Neural cell (in vitro differentiated cells): Measurements from ENCODE around the gene HPSE2. TPM values are rescaled to one million over a fixed set of nuclear protein-coding genes. Genes with fewer than 3 reads are reported as not detected.

ENCODE experiments used
- H2AFZ ChIP-seq: fragments of 200-600, 300-800 bp; sonication (generic), shearing (Covaris generic); 2 replicates; pipeline ENCODE4 v1.6.0; 2014; ENCODE audit warnings: low read depth, mild to moderate bottlenecking, antibody characterized with exemption, low read length, moderate library complexity
- H3F3A ChIP-seq: fragments of 200-600 bp; shearing (Covaris generic); 2 replicates; pipeline ENCODE4 v1.6.1; 2016; ENCODE audit warnings: mild to moderate bottlenecking, moderate library complexity, mixed read lengths, antibody characterized with exemption, low read length; ENCODE audit not compliant: insufficient read depth, poor library complexity, severe bottlenecking
- H3K27ac ChIP-seq: fragments of 200-600, 300-800 bp; sonication (generic), shearing (Covaris generic); 2 replicates; pipeline ENCODE4 v1.5.1; 2014; ENCODE audit warnings: mild to moderate bottlenecking, low read length, moderate library complexity
- H3K27me3 ChIP-seq: fragments of 300-800, 200-600 bp; sonication (generic), shearing (Covaris generic); 2 replicates; pipeline ENCODE4 v1.6.0; 2014; ENCODE audit warnings: mild to moderate bottlenecking, low read depth, low read length, moderate library complexity; ENCODE audit not compliant: insufficient read depth
- H3K36me3 ChIP-seq: fragments of 300-800, 200-600 bp; sonication (generic), shearing (Covaris generic); 2 replicates; pipeline ENCODE4 v1.5.1; 2014; ENCODE audit warnings: mild to moderate bottlenecking, antibody characterized with exemption, low read length, moderate library complexity; ENCODE audit not compliant: insufficient read depth
- H3K4me2 ChIP-seq: fragments of 300-800, 200-600 bp; sonication (generic), shearing (Covaris generic); 2 replicates; pipeline ENCODE4 v1.6.0; 2014; ENCODE audit warnings: mild to moderate bottlenecking, low read length
- H3K4me3 ChIP-seq: fragments of 300-800, 200-600 bp; sonication (generic), shearing (Covaris generic); 2 replicates; pipeline ENCODE4 v1.5.1; 2014; ENCODE audit warnings: mild to moderate bottlenecking, low read length, moderate library complexity
- H3K79me2 ChIP-seq: fragments of 200-600 bp; shearing (Covaris generic); replicated peaks from 2 replicates; pipeline ENCODE4 v1.6.0; 2014; ENCODE audit warnings: mild to moderate bottlenecking, low read length, moderate library complexity; ENCODE audit not compliant: insufficient read depth
- H3K9ac ChIP-seq: fragments of 300-800, 200-600 bp; sonication (generic), shearing (Covaris generic); 2 replicates; pipeline ENCODE4 v1.6.1; 2016; ENCODE audit warnings: mild to moderate bottlenecking, low read length, mixed read lengths
- H3K9me2 ChIP-seq: fragments of 200-600 bp; shearing (Covaris generic); 2 replicates; pipeline ENCODE4 v1.6.1; 2016; ENCODE audit warnings: mild to moderate bottlenecking, low read length, mixed read lengths; ENCODE audit not compliant: insufficient read depth
- H3K9me3 ChIP-seq: fragments of 200-600, 300-800 bp; sonication (generic), shearing (Covaris generic); 2 replicates; pipeline ENCODE4 v1.6.1; 2016; ENCODE audit warnings: mild to moderate bottlenecking, mixed run types, low read length, moderate library complexity, mixed read lengths
- H4K20me1 ChIP-seq: fragments of 200-600 bp; shearing (Covaris generic); 2 replicates; pipeline ENCODE4 v1.6.1; 2016; ENCODE audit warnings: mild to moderate bottlenecking, mixed run types; ENCODE audit not compliant: insufficient read depth
- EP300 ChIP-seq: fragments of 450-650 bp; conservative IDR thresholded peaks from 2 replicates; pipeline ENCODE4 v1.6.1; 2014; ENCODE audit warnings: antibody characterized with exemption, mild to moderate bottlenecking, moderate library complexity; ENCODE audit not compliant: poor library complexity, severe bottlenecking
- EZH2 ChIP-seq: fragments of 200-600, 300-800 bp; shearing (Covaris generic), sonication (generic); IDR thresholded peaks from 2 replicates; pipeline ENCODE4 v1.6.1; 2014; ENCODE audit warnings: antibody characterized with exemption, low read length, borderline replicate concordance, mild to moderate bottlenecking; ENCODE audit not compliant: insufficient read depth, poor library complexity, severe bottlenecking
- MXI1 ChIP-seq: fragments of 450-650 bp; conservative IDR thresholded peaks from 2 replicates; pipeline ENCODE4 v1.6.1; 2014; ENCODE audit warnings: antibody characterized with exemption, mild to moderate bottlenecking; ENCODE audit not compliant: poor library complexity, severe bottlenecking
- POLR2AphosphoS5 ChIP-seq: IDR thresholded peaks from 2 replicates; pipeline ENCODE4 v1.6.1; 2012
- RAD21 ChIP-seq: fragments of 450-650 bp; conservative IDR thresholded peaks from 2 replicates; pipeline ENCODE4 v1.6.1; 2014; ENCODE audit warnings: antibody characterized with exemption, mild to moderate bottlenecking, moderate library complexity
- SMC3 ChIP-seq: fragments of 450-650 bp; conservative IDR thresholded peaks from 2 replicates; pipeline ENCODE4 v1.6.1; 2014; ENCODE audit warnings: antibody characterized with exemption, mild to moderate bottlenecking, moderate library complexity; ENCODE audit not compliant: poor library complexity
- TAF1 ChIP-seq: IDR thresholded peaks from 2 replicates; pipeline ENCODE4 v1.6.1; 2012; ENCODE audit warnings: low read depth
- polyA plus RNA-seq: library from polyadenylated mRNA; depleted of rRNA; stranded (reverse); fragments of >200 nt; gene quantifications from 2 replicates; pipeline ENCODE4 v1.2.3, GENCODE V29; 2014
- TF ChIP-seq, protein P1 (sequence below): fragments of 450-650 bp; IDR thresholded peaks from 2 replicates; pipeline ENCODE4 v1.5.1; 2014; ENCODE audit warnings: antibody characterized with exemption, mild to moderate bottlenecking, moderate library complexity; ENCODE audit not compliant: poor library complexity, severe bottlenecking
- TF ChIP-seq, protein P2 (sequence below): IDR thresholded peaks from 2 replicates; pipeline ENCODE4 v1.6.1; 2012; ENCODE audit warnings: borderline replicate concordance

Gene HPSE2
- polyA plus RNA-seq, 1 donor from 2014 or later: not detected

DNA sequence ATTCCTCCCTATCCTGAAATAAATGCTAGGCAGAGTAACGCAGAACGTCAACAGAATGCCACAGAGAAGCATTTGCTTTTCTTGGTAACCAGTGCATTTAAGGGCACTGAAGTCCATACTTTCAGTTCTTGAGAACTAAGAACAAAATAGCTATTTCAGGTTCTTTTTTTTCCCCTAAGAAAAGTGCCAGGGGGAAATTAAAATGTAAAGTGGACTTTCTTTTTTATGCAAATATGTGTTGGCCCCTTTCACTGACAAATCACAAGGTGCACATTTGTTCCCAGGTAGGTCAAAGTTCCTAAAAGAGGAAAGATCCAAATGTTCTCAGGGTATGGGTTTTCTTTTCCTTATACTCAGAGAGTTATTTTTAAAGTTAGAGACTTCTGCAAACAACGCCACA lies 151.5 kb downstream of the HPSE2 start:
- Histone ChIP-seq H3K9me2 (no peaks in the 10 kb centered on the region), H3K4me2 (no peak overlapping the region), H3F3A (no peaks in the 10 kb centered on the region), H3K4me3 (no peak overlapping the region), H3K79me2 (no peaks in the 10 kb centered on the region), H4K20me1 (no peaks in the 10 kb centered on the region), H3K27me3 (no peaks in the 10 kb centered on the region), H3K36me3 (no peaks in the 10 kb centered on the region), H3K27ac (no peak overlapping the region), H3K9ac (no peak overlapping the region), H3K9me3 (no peaks in the 10 kb centered on the region), H2AFZ (no peak overlapping the region)
- no peak for TF ChIP-seq SMC3
- TF ChIP-seq EP300: no peak
- TF ChIP-seq RAD21: no peak
- TF ChIP-seq, protein P1, sequence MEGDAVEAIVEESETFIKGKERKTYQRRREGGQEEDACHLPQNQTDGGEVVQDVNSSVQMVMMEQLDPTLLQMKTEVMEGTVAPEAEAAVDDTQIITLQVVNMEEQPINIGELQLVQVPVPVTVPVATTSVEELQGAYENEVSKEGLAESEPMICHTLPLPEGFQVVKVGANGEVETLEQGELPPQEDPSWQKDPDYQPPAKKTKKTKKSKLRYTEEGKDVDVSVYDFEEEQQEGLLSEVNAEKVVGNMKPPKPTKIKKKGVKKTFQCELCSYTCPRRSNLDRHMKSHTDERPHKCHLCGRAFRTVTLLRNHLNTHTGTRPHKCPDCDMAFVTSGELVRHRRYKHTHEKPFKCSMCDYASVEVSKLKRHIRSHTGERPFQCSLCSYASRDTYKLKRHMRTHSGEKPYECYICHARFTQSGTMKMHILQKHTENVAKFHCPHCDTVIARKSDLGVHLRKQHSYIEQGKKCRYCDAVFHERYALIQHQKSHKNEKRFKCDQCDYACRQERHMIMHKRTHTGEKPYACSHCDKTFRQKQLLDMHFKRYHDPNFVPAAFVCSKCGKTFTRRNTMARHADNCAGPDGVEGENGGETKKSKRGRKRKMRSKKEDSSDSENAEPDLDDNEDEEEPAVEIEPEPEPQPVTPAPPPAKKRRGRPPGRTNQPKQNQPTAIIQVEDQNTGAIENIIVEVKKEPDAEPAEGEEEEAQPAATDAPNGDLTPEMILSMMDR: no peak
- TF ChIP-seq TAF1: no peak
- no peak for TF ChIP-seq EZH2
- no peak for TF ChIP-seq MXI1
- TF ChIP-seq, protein P2, sequence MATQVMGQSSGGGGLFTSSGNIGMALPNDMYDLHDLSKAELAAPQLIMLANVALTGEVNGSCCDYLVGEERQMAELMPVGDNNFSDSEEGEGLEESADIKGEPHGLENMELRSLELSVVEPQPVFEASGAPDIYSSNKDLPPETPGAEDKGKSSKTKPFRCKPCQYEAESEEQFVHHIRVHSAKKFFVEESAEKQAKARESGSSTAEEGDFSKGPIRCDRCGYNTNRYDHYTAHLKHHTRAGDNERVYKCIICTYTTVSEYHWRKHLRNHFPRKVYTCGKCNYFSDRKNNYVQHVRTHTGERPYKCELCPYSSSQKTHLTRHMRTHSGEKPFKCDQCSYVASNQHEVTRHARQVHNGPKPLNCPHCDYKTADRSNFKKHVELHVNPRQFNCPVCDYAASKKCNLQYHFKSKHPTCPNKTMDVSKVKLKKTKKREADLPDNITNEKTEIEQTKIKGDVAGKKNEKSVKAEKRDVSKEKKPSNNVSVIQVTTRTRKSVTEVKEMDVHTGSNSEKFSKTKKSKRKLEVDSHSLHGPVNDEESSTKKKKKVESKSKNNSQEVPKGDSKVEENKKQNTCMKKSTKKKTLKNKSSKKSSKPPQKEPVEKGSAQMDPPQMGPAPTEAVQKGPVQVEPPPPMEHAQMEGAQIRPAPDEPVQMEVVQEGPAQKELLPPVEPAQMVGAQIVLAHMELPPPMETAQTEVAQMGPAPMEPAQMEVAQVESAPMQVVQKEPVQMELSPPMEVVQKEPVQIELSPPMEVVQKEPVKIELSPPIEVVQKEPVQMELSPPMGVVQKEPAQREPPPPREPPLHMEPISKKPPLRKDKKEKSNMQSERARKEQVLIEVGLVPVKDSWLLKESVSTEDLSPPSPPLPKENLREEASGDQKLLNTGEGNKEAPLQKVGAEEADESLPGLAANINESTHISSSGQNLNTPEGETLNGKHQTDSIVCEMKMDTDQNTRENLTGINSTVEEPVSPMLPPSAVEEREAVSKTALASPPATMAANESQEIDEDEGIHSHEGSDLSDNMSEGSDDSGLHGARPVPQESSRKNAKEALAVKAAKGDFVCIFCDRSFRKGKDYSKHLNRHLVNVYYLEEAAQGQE: no peak

DNA sequence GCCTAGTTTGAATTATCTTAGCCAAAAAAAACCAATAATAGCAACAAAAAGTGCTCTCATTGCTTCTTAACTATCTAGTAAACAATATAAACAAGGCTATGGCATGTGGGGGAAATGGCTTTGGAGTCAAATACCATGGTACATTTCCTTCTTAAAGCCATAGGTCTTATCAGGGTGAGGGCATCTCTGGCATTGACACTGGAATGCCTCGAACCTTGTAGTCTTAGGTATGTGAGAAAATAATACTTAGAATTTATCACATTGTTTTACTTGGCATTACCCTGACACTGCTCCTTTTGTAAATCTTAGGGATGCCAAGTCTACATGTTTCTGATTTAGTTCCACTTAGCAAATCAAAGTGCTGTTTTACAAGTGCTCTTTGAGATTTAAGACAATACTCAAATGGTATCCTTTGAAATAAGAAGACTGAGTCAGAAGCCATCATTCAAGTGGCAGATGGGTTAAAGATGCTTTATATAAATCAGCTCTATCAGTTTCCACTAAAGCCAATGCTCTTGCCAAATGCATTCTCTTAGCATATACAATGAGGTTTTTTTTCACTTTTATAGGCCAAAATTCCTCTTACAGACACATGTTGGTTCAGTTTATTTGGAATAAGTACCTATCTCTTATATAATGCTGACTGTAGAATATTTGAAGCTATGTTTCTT lies 155.2 kb downstream of the HPSE2 start:
- no peak overlapping the region for H2AFZ ChIP-seq
- TF ChIP-seq SMC3 (no peak), EP300 (no peak)
- no peaks in the 10 kb centered on the region for H4K20me1 ChIP-seq
- no peaks in the 10 kb centered on the region for H3K9me3 ChIP-seq
- no peak overlapping the region for H3K9ac ChIP-seq
- H3K4me2 ChIP-seq: no peak overlapping the region
- no peaks in the 10 kb centered on the region for H3K79me2 ChIP-seq
- no peaks in the 10 kb centered on the region for H3K36me3 ChIP-seq
- no peaks in the 10 kb centered on the region for H3K27me3 ChIP-seq
- no peaks in the 10 kb centered on the region for H3F3A ChIP-seq
- no peak overlapping the region for H3K4me3 ChIP-seq
- no peaks in the 10 kb centered on the region for H3K9me2 ChIP-seq
- H3K27ac ChIP-seq: no peak overlapping the region

DNA sequence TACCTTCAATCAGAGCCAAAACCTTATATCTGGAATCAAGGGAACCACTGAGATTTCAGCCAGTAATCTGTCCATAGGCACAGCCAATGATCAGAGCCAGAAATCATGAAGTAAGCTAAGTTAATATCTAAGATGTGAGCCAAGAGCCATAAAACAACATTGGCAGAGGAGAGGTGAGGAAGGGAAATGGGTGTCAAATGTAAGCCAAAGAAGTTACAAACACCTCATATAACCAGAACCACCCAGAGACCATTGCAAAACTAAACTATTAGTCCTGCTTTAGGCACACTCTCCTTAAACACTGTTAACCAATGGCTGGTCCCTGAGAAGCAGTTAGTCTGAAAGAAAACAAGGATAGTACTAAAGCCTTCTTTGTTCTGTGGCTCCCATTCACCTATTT lies 173.1 kb downstream of the HPSE2 start:
- Histone ChIP-seq H4K20me1 (no peaks in the 10 kb centered on the region), H3K27ac (no peak overlapping the region), H3K79me2 (no peaks in the 10 kb centered on the region), H3K9me2 (no peaks in the 10 kb centered on the region), H3K36me3 (no peaks in the 10 kb centered on the region), H3K4me3 (no peak overlapping the region), H3K27me3 (no peaks in the 10 kb centered on the region), H3K4me2 (no peak overlapping the region), H3F3A (no peaks in the 10 kb centered on the region), H3K9me3 (no peaks in the 10 kb centered on the region), H3K9ac (no peak overlapping the region), H2AFZ (no peak overlapping the region)
- TF ChIP-seq TAF1: no peak
- TF ChIP-seq SMC3: no peak
- TF ChIP-seq POLR2AphosphoS5: no peak
- TF ChIP-seq, protein P2: no peak
- TF ChIP-seq EP300: no peak
- TF ChIP-seq RAD21: no peak
- TF ChIP-seq EZH2: no peak
- TF ChIP-seq, protein P1: no peak
- TF ChIP-seq MXI1: no peak
